Omental fat pad (tissue), 4 donors: ENCODE data around the gene PSMG4. TPM values are rescaled to one million over a fixed set of nuclear protein-coding genes. Genes with fewer than 3 reads are reported as not detected.

ENCODE experiments used
- ATAC-seq: fragments of 150-250 bp; one replicate; pipeline ENCODE4 v1.9.1; 2016; ENCODE audit warnings: mild to moderate bottlenecking, moderate library complexity; ENCODE audit not compliant: low FRiP score
- DNase-seq: peaks from one replicate; pipeline ENCODE4 v3.0.0-alpha.2; 2019; ENCODE audit warnings: low spot score
- total RNA-seq, 4 donors: library from RNA; depleted of rRNA; stranded (reverse); fragments of >200 nt; gene quantifications; one replicate each; pipeline ENCODE4 v1.1.0, GENCODE V29; 2016
- TF ChIP-seq, protein P1 (sequence below), 3 donors: fragments of 450-650 bp; IDR thresholded peaks; one replicate each; pipeline ENCODE4 v1.5.1; 2016 to 2017; ENCODE audit warnings: antibody characterized with exemption in 3 of 3, mild to moderate bottlenecking in 3 of 3, moderate library complexity in 2 of 3

The PSMG4 gene
- total RNA-seq, 4 donors from 2014 or later: 6.8 to 25.2 (median 23.3) TPM

DNA sequence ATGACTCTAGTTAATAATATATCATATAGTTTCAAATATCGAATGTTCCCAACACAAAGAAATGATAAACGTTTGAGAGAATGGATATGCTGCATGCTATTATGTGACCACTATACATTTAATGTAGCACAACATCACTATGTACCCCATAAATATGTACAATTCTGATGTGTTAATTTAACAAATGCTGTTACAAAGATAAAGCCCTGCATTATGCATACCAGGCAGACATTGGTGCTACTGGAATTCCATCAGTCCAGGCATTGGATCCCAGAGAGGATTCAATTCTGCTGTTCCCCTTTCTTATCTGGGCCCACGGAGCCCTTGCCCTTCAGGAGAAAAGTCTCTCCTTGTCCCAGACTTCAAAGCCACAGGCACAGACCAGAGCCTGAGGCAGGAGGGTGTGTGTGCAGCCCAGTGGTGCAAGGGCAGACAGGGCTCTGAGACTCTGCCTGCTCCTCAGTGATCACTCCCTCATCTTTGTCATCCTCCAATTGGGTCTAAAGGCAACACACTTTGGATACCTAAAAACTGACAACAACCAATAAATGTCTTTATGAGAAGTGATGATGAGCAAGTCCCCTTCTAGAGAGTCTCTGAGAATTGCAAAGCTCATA lies 45.2 kb downstream of the PSMG4 start:
- ATAC-seq (no peak), DNase-seq (no peak)
- TF ChIP-seq, protein P1, sequence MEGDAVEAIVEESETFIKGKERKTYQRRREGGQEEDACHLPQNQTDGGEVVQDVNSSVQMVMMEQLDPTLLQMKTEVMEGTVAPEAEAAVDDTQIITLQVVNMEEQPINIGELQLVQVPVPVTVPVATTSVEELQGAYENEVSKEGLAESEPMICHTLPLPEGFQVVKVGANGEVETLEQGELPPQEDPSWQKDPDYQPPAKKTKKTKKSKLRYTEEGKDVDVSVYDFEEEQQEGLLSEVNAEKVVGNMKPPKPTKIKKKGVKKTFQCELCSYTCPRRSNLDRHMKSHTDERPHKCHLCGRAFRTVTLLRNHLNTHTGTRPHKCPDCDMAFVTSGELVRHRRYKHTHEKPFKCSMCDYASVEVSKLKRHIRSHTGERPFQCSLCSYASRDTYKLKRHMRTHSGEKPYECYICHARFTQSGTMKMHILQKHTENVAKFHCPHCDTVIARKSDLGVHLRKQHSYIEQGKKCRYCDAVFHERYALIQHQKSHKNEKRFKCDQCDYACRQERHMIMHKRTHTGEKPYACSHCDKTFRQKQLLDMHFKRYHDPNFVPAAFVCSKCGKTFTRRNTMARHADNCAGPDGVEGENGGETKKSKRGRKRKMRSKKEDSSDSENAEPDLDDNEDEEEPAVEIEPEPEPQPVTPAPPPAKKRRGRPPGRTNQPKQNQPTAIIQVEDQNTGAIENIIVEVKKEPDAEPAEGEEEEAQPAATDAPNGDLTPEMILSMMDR (IDR thresholded peaks at IDR 0.05): no peak

GRCh38 chr6:3304500-3305215 lies 45.9 kb downstream of the PSMG4 start:
- TF ChIP-seq, protein P1 (IDR thresholded peaks at IDR 0.05): no peak
- no peak for DNase-seq
- no peak for ATAC-seq

GRCh38 chr6:3305216-3305565 lies 46.4 kb downstream of the PSMG4 start:
- ATAC-seq (no peak), DNase-seq (no peak)
- TF ChIP-seq, protein P1 (IDR thresholded peaks at IDR 0.05): no peak

DNA sequence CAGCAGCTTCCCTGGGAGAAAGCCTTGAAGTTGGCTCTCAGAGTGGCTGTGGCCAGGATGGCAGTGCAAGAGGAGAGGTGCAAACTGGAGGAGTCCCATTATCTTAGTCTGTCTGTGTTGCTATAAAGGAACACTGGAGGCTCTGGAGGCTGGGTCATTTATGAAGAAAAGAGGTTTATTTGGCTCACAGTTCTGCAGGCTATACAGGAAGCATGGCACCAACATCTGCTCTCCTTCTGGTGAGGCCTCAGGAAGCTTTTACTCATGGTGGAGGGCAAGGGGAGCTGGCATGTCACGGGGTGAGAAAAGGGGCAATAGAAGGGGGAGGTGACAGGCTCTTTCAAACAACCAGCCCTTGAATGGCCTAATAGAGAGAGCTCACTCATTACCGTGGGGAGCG lies 47.1 kb downstream of the PSMG4 start:
- TF ChIP-seq, protein P1 (IDR thresholded peaks at IDR 0.05): no peak
- ATAC-seq (no peak), DNase-seq (no peak)

- no peak for DNase-seq
- TF ChIP-seq, protein P1 (IDR thresholded peaks at IDR 0.05): no peak
- no peak for ATAC-seq
These were observed 48.1 kb downstream of the PSMG4 start for GRCh38 chr6:3306848-3307247.

DNA sequence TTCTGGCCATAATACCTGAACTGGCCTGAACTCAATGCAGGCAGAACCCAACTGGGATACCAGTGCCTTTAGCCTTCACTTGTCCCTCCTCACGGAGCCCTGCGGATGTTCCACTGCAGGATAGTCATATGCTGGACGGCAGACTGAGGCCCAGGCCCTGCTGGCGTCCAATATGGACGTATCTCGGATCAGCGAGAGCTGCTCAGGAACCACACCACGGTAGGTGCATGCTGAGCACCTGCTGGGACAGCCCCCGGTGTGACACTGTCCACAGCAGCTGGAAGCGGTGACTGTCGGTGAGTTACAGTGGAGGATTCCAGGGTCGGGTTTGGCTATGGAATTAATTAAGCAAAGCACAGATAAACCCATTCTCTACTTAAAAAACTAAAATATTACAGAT lies 48.7 kb downstream of the PSMG4 start:
- TF ChIP-seq, protein P1 (IDR thresholded peaks at IDR 0.05): no peak
- ATAC-seq: no peak
- DNase-seq: no peak

DNA sequence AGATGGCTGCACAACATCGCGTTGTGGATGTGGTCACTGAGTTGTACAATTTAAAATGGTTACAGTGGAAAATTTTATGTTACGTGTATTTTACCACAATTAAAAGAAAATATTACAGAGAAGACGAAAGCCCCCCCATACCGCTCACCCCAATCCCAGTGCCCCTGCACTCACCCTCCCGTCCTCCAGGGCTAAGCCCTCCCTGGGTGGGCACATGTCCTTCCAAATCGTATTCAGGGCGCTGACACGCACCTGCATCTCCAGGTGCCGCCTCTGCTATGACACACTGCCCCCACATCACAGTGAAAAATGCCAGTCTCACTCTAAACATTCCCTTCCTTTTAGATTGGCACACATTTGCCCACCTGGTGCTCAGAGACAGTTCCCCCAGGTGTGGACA lies 49.4 kb downstream of the PSMG4 start:
- TF ChIP-seq, protein P1 (IDR thresholded peaks at IDR 0.05): no peak
- ATAC-seq: no peak
- DNase-seq: no peak
